ENCODE data around the gene GSTCD.
"Not testable (repeated sequence)": the region's sequence is repeated elsewhere in the genome, so short reads cannot be mapped to it uniquely, and the experiment has no call there.

Gene GSTCD

GRCh38 chr4:105719204-105719603 lies 10.6 kb downstream of the GSTCD start:
- DNase-seq, result no peak

- DNase-seq, result no peak
Measured at GRCh38 chr4:105725623-105726022, 17.0 kb downstream of the GSTCD start.

GRCh38 chr4:105729895-105730294 lies 21.3 kb downstream of the GSTCD start:
- not testable (repeated sequence) for DNase-seq

GRCh38 chr4:105735217-105735616 lies 26.6 kb downstream of the GSTCD start:
- DNase-seq, result not testable (repeated sequence)

- no peak for DNase-seq
Measured at GRCh38 chr4:105741548-105741947, 33.0 kb downstream of the GSTCD start.

GRCh38 chr4:105748222-105748621 lies 39.6 kb downstream of the GSTCD start:
- no peak for DNase-seq

- DNase-seq, result no peak
Measured at GRCh38 chr4:105751718-105752299, 43.2 kb downstream of the GSTCD start.

- DNase-seq, result no peak
Measured at GRCh38 chr4:105753361-105753760, 44.8 kb downstream of the GSTCD start.

GRCh38 chr4:105755375-105755774 lies 46.8 kb downstream of the GSTCD start:
- no peak for DNase-seq

GRCh38 chr4:105758958-105759357 lies 50.4 kb downstream of the GSTCD start:
- no peak for DNase-seq

- no peak for DNase-seq
Measured at GRCh38 chr4:105765690-105766407, 57.3 kb downstream of the GSTCD start.

GRCh38 chr4:105767579-105767978 lies 59.0 kb downstream of the GSTCD start:
- no peak for DNase-seq

- not testable (repeated sequence) for DNase-seq
Measured at GRCh38 chr4:105770524-105770923, 61.9 kb downstream of the GSTCD start.

- not testable (repeated sequence) for DNase-seq
Measured at GRCh38 chr4:105772065-105772464, 63.5 kb downstream of the GSTCD start.

GRCh38 chr4:105775760-105776415 lies 67.3 kb downstream of the GSTCD start:
- not testable (repeated sequence) for DNase-seq

GRCh38 chr4:105780176-105780575 lies 71.6 kb downstream of the GSTCD start:
- DNase-seq, result no peak

GRCh38 chr4:105784761-105785160 lies 76.2 kb downstream of the GSTCD start:
- no peak for DNase-seq

GRCh38 chr4:105785792-105786191 lies 77.2 kb downstream of the GSTCD start:
- no peak for DNase-seq

- no peak for DNase-seq
Measured at GRCh38 chr4:105786748-105787147, 78.2 kb downstream of the GSTCD start.

GRCh38 chr4:105797225-105797624 lies 88.6 kb downstream of the GSTCD start:
- no peak for DNase-seq

- no peak for DNase-seq
Measured at GRCh38 chr4:105805501-105806120, 97.0 kb downstream of the GSTCD start.

GRCh38 chr4:105807496-105807895 lies 98.9 kb downstream of the GSTCD start:
- DNase-seq, result no peak

- no peak for DNase-seq
Measured at GRCh38 chr4:105808030-105808749, 99.6 kb downstream of the GSTCD start.
